Fibroblast of pulmonary artery (primary cell): ENCODE results near the gene PHEX.

ENCODE experiments used
- DNase-seq: peaks from one replicate; pipeline ENCODE4 v3.0.0-alpha.2; 2010; ENCODE audit warnings: low read depth
- H3K4me3 ChIP-seq: replicated peaks from 2 replicates; pipeline ENCODE4 v1.5.1; 2011; ENCODE audit warnings: low read depth, mild to moderate bottlenecking, control low read depth, low read length, moderate library complexity
- CTCF ChIP-seq: IDR thresholded peaks from 2 replicates; pipeline ENCODE4 v1.5.1; 2011; ENCODE audit warnings: mild to moderate bottlenecking, control low read depth, low read length, inconsistent platforms; ENCODE audit errors: missing control alignments

The PHEX gene

GRCh38 chrX:22078117-22078516 is 46.0 kb downstream of the PHEX start:
- no peak for DNase-seq
- no peak overlapping the region for H3K4me3 ChIP-seq
- no peak for TF ChIP-seq CTCF

GRCh38 chrX:22081475-22082092 is 49.5 kb downstream of the PHEX start:
- peak; percentile 69 for DNase-seq
- TF ChIP-seq CTCF: peak; percentile 72
- H3K4me3 ChIP-seq: no peak overlapping the region

GRCh38 chrX:22086003-22086402 is 53.9 kb downstream of the PHEX start:
- no peak overlapping the region for H3K4me3 ChIP-seq
- no peak for TF ChIP-seq CTCF
- no peak for DNase-seq

- no peak for TF ChIP-seq CTCF
- no peak for DNase-seq
- H3K4me3 ChIP-seq: no peak overlapping the region
Observed at GRCh38 chrX:22087011-22087557, 55.0 kb downstream of the PHEX start.

- no peak overlapping the region for H3K4me3 ChIP-seq
- DNase-seq: no peak
- no peak for TF ChIP-seq CTCF
Observed at GRCh38 chrX:22088326-22088725, 56.2 kb downstream of the PHEX start.

- no peak overlapping the region for H3K4me3 ChIP-seq
- DNase-seq: peak; percentile 68
- TF ChIP-seq CTCF: no peak
Observed at GRCh38 chrX:22090181-22090580, 58.1 kb downstream of the PHEX start.

GRCh38 chrX:22093550-22093949 is 61.4 kb downstream of the PHEX start:
- no peak for TF ChIP-seq CTCF
- DNase-seq: peak; percentile 3
- H3K4me3 ChIP-seq: no peak overlapping the region
